Caco-2 (cell line): ENCODE data around the gene OSM. TPM values are rescaled to one million over a fixed set of nuclear protein-coding genes. Genes with fewer than 3 reads are reported as not detected.

Experiments
- BruUV-seq: library from RNA; stranded (reverse); fragments of 400-500 nt; replicated peaks from 2 replicates; lab custom pipeline; 2021; lab: Mats Ljungman, UMichigan
- CTCF ChIA-PET: fragments of 300-600 bp; sonication (Branson Sonifier 250); formaldehyde crosslinking; loops from one replicate; lab custom pipeline; 2022; ENCODE audit warnings: antibody characterized with exemption; lab: Charles Lee
- POLR2A ChIA-PET: fragments of 300-600 bp; sonication (Branson Sonifier 250); formaldehyde crosslinking; loops from one replicate; lab custom pipeline; 2022; ENCODE audit warnings: antibody characterized with exemption; lab: Charles Lee
- DNase-seq, 2 experiments: peaks; one replicate each; pipeline versions ENCODE4 v3.0.0 to v3.0.0-alpha.2; 2020 to 2022
- H3K27me3 ChIP-seq: replicated peaks from 2 replicates; pipeline ENCODE4 v1.6.0; 2011; ENCODE audit warnings: low read length; ENCODE audit not compliant: control insufficient read depth, insufficient read depth
- H3K36me3 ChIP-seq: 2 replicates; pipeline ENCODE4 v1.5.1; 2011; ENCODE audit warnings: low read length; ENCODE audit not compliant: control insufficient read depth, insufficient read depth
- H3K4me1 ChIP-seq: fragments of 250-450 bp; sonication (Bioruptor Pico); 2 replicates; pipeline ENCODE4 v1.5.1; 2020; ENCODE audit warnings: mild to moderate bottlenecking
- H3K4me3 ChIP-seq: 2 replicates; pipeline ENCODE4 v1.5.1; 2011; ENCODE audit warnings: low read depth, mild to moderate bottlenecking, control low read depth, low read length
- H3K9me3 ChIP-seq: fragments of 250-450 bp; sonication (Bioruptor Pico); 2 replicates; pipeline ENCODE4 v1.5.1; 2020; ENCODE audit warnings: mild to moderate bottlenecking, moderate library complexity
- H3K27ac Mint-ChIP-seq: one replicate; pipeline ENCODE4 v1.8.0; 2022; ENCODE audit warnings: mixed read lengths; ENCODE audit not compliant: unreplicated experiment
- H3K27me3 Mint-ChIP-seq: one replicate; pipeline ENCODE4 v1.8.0; 2022; ENCODE audit warnings: mixed read lengths; ENCODE audit not compliant: insufficient read depth, unreplicated experiment
- H3K36me3 Mint-ChIP-seq: one replicate; pipeline ENCODE4 v1.8.0; 2022; ENCODE audit warnings: mild to moderate bottlenecking, mixed read lengths; ENCODE audit not compliant: insufficient read depth, unreplicated experiment
- H3K4me1 Mint-ChIP-seq: one replicate; pipeline ENCODE4 v1.8.0; 2022; ENCODE audit warnings: low read depth, mixed read lengths; ENCODE audit not compliant: unreplicated experiment
- H3K4me3 Mint-ChIP-seq: one replicate; pipeline ENCODE4 v1.8.0; 2022; ENCODE audit warnings: mild to moderate bottlenecking, moderate library complexity, mixed read lengths; ENCODE audit not compliant: unreplicated experiment
- H3K9me3 Mint-ChIP-seq: one replicate; pipeline ENCODE4 v1.8.0; 2022; ENCODE audit warnings: mixed read lengths; ENCODE audit not compliant: unreplicated experiment
- intact Hi-C: fragments of 100-400 bp; cut with micrococcal nuclease; formaldehyde crosslinking; loops from one replicate; pipeline ENCODE4 v1.10.0; 2022; ENCODE audit not compliant: unreplicated experiment
- total RNA-seq: library from RNA; stranded (reverse); gene quantifications from 2 replicates; pipeline ENCODE4 v1.2.3, GENCODE V29; 2022
- TF ChIP-seq, protein P1 (sequence below), 2 experiments: fragments of 200-600 bp in 1 of 2; IDR thresholded peaks; 1 replicate in 1 of 2; 2 replicates in 1 of 2; pipeline versions ENCODE4 v1.5.1 to v1.8.0; 2011 to 2022; ENCODE audit warnings: antibody characterized with exemption in 1 of 2, control low read depth in 1 of 2, inconsistent platforms in 1 of 2, low read depth in 1 of 2, low read length in 1 of 2, mild to moderate bottlenecking in 1 of 2, moderate library complexity in 1 of 2; ENCODE audit not compliant: insufficient read depth in 1 of 2, severe bottlenecking in 1 of 2, unreplicated experiment in 1 of 2

The OSM gene
- total RNA-seq, 1 experiment from 2014 or later, result not detected

DNA sequence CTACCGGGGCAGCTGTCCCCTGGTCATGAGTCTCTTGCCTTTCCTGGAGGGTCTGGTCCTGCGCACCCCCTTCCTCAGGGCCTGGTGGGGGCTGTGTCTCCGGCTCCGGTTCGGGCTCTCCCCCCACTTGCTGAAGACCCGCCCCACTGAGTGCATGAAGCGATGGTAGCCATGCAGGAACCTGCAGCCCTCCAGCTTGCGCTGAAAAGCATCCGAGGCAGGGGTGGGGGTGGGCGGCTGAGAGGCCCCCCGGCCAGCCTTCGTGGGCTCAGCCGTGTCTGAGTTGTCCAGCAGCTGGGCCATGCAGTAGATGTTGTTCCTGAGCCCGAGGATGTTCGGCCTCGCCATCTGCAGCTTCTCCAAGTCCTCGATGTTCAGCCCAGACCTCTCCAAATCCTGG lies 2.8 kb downstream of the OSM start:
- peaks cover 5% of the 10 kb centered on the region for H3K4me1 ChIP-seq
- ChIA-PET CTCF (interaction anchor here (0.6 to 1.6 kb wide), 7 partner anchors 24 to 627 kb away, joined by 3 to 12 read pairs (median 6); partner anchors contain the start of gene TBC1D10A), POLR2A (no interaction called here)
- H3K9me3 ChIP-seq, result no peaks in the 10 kb centered on the region
- TF ChIP-seq, protein P1, sequence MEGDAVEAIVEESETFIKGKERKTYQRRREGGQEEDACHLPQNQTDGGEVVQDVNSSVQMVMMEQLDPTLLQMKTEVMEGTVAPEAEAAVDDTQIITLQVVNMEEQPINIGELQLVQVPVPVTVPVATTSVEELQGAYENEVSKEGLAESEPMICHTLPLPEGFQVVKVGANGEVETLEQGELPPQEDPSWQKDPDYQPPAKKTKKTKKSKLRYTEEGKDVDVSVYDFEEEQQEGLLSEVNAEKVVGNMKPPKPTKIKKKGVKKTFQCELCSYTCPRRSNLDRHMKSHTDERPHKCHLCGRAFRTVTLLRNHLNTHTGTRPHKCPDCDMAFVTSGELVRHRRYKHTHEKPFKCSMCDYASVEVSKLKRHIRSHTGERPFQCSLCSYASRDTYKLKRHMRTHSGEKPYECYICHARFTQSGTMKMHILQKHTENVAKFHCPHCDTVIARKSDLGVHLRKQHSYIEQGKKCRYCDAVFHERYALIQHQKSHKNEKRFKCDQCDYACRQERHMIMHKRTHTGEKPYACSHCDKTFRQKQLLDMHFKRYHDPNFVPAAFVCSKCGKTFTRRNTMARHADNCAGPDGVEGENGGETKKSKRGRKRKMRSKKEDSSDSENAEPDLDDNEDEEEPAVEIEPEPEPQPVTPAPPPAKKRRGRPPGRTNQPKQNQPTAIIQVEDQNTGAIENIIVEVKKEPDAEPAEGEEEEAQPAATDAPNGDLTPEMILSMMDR (IDR thresholded peaks at IDR 0.05; ENCODE audit: insufficient read depth in 1 of 2, low read depth in 1 of 2, low read length in 1 of 2, severe bottlenecking in 1 of 2, unreplicated experiment in 1 of 2), result no peak
- DNase-seq, result no peak
- H3K27ac Mint-ChIP-seq, result no peak overlapping the region
- intact Hi-C loops, result loop anchor here (1.0 to 2.0 kb wide), 3 partner anchors 23 to 123 kb away; partner anchors contain the start of genes RNF215 and TBC1D10A
- BruUV-seq, result no TSS peak
- no peaks in the 10 kb centered on the region for H3K9me3 Mint-ChIP-seq
- no peaks in the 10 kb centered on the region for H3K36me3 ChIP-seq
- peaks cover 5% of the 10 kb centered on the region for H3K36me3 Mint-ChIP-seq
- H3K27me3 Mint-ChIP-seq, result no peaks in the 10 kb centered on the region
- H3K4me3 ChIP-seq, result no peak overlapping the region
- no peak overlapping the region for H3K4me3 Mint-ChIP-seq
- no peaks in the 10 kb centered on the region for H3K27me3 ChIP-seq
- no peaks in the 10 kb centered on the region for H3K4me1 Mint-ChIP-seq

DNA sequence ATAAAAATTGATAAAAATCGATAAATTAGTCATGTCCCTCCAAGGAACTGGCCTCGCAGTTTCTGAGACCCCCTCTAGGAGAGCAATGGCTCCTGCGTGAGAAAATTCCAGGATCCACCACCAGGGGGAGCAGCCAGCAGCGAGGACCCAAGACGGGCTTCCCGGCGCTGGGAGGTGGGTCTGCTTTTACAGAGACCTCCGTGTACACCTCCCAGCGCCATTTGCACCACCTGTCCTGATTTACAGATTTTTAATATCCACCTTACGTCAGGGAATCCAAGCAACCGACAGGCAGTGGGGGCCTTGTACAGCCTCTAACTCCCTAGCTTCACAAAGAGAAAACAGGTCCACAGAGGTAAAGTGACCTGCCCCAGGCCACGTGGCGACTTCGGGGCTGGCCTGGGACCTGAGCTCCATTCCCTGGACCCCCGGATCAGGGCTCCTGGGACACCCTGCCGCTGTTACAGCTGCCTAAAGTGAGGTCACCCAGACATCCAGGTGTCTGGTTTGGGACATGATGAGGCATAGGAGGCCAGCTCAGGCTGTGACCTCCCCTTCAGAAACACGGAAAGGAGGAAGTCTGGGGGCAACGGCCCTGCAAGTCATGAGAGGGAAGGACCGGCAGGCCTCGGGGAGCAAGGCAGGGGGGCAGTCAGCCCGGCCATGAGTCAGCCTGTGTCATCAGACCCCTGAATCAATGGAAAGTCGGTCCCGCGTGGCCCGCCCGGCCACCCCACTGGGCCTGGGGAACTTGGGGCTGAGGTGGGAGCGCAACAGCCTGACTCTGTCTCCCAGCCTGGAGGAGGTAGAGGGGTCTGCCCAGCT lies 3.5 kb downstream of the OSM start:
- H3K36me3 ChIP-seq, result no peaks in the 10 kb centered on the region
- H3K27me3 Mint-ChIP-seq, result no peaks in the 10 kb centered on the region
- no peak overlapping the region for H3K4me3 Mint-ChIP-seq
- no peaks in the 10 kb centered on the region for H3K9me3 ChIP-seq
- H3K4me1 Mint-ChIP-seq, result peaks cover 2% of the 10 kb centered on the region
- H3K27me3 ChIP-seq, result no peaks in the 10 kb centered on the region
- peak; percentile 80 to 86 for DNase-seq
- intact Hi-C loops, result loop anchor here (1.0 to 2.0 kb wide), 3 partner anchors 24 to 124 kb away; partner anchors contain the start of genes RNF215 and TBC1D10A
- ChIA-PET CTCF (interaction anchor here (0.5 to 1.6 kb wide), 7 partner anchors 25 to 627 kb away, joined by 3 to 12 read pairs (median 5); partner anchors contain the start of genes RNF215 and TBC1D10A), POLR2A (no interaction called here)
- no TSS peak for BruUV-seq
- H3K9me3 Mint-ChIP-seq, result no peaks in the 10 kb centered on the region
- H3K27ac Mint-ChIP-seq, result no peak overlapping the region
- no peaks in the 10 kb centered on the region for H3K36me3 Mint-ChIP-seq
- peaks cover 13% of the 10 kb centered on the region for H3K4me1 ChIP-seq
- TF ChIP-seq, protein P1 (IDR thresholded peaks at IDR 0.05; ENCODE audit: insufficient read depth in 1 of 2, low read depth in 1 of 2, low read length in 1 of 2, severe bottlenecking in 1 of 2, unreplicated experiment in 1 of 2), result peak; percentile 95 to 98
- H3K4me3 ChIP-seq, result no peak overlapping the region

DNA sequence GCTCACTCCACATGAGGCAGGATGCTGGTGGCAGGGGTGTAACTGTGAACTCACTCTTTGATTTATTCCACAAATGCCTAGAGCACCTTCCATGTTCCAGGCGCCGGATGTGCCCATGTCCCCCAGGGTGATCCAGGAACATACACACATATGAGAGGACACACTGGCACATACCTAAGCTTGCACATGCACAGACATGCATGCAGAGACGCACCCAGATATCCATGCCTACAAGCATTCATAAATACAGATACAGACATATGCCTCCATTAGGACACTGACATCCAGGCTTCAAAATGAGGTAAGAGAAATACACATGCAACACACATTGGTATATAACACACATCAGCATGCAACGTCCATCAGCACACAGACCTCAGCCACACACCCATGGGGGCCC lies 4.5 kb downstream of the OSM start:
- H3K27ac Mint-ChIP-seq, result no peak overlapping the region
- DNase-seq, result no peak
- intact Hi-C loops, result loop anchor here (2.0 kb wide), 2 partner anchors 65 to 125 kb away; partner anchors contain the start of genes RNF215 and TBC1D10A
- no peaks in the 10 kb centered on the region for H3K36me3 Mint-ChIP-seq
- Histone ChIP-seq H3K36me3 (no peaks in the 10 kb centered on the region), H3K27me3 (no peaks in the 10 kb centered on the region), H3K4me1 (peaks cover 19% of the 10 kb centered on the region), H3K9me3 (no peaks in the 10 kb centered on the region), H3K4me3 (no peak overlapping the region)
- ChIA-PET POLR2A (no interaction called here), CTCF (interaction anchor here (1.5 to 1.7 kb wide), 2 partner anchors 26 to 64 kb away, joined by 6 to 7 read pairs; partner anchors contain the start of gene TBC1D10A)
- no peaks in the 10 kb centered on the region for H3K9me3 Mint-ChIP-seq
- no peak overlapping the region for H3K4me3 Mint-ChIP-seq
- TF ChIP-seq, protein P1 (IDR thresholded peaks at IDR 0.05; ENCODE audit: insufficient read depth in 1 of 2, low read depth in 1 of 2, low read length in 1 of 2, severe bottlenecking in 1 of 2, unreplicated experiment in 1 of 2), result no peak
- no TSS peak for BruUV-seq
- peaks cover 9% of the 10 kb centered on the region for H3K4me1 Mint-ChIP-seq
- H3K27me3 Mint-ChIP-seq, result no peaks in the 10 kb centered on the region
